Measurements from ENCODE around the gene GCSH.

Gene GCSH

GRCh38 chr16:81041696-81042095 is 54.5 kb downstream of the GCSH start:
- no peak for DNase-seq (ENCODE audit: low read depth)

GRCh38 chr16:81040842-81041241 is 55.4 kb downstream of the GCSH start:
- peak; percentile 34 for DNase-seq (ENCODE audit: low read depth)

GRCh38 chr16:81040131-81040530 is 56.1 kb downstream of the GCSH start:
- no peak for DNase-seq (ENCODE audit: low read depth)

GRCh38 chr16:81036751-81037350 is 59.3 kb downstream of the GCSH start:
- peak; percentile 10 for DNase-seq (ENCODE audit: low read depth)

GRCh38 chr16:81035975-81036750 is 60.0 kb downstream of the GCSH start:
- DNase-seq (ENCODE audit: low read depth), result peak; percentile 46

GRCh38 chr16:81035398-81035974 is 60.7 kb downstream of the GCSH start, which contains the start of gene ATMIN:
ATMIN (plus strand) TSS chr16:81035842; CDS start chr16:81035871, 29 bp downstream.
- peak; percentile 83 for DNase-seq (ENCODE audit: low read depth)

Data from EH (cell line).